ENCODE measurements around the gene FGF14.
A peak's percentile ranks its signal among the peaks of the same experiment; 100 is the strongest.

FGF14 gene

DNA sequence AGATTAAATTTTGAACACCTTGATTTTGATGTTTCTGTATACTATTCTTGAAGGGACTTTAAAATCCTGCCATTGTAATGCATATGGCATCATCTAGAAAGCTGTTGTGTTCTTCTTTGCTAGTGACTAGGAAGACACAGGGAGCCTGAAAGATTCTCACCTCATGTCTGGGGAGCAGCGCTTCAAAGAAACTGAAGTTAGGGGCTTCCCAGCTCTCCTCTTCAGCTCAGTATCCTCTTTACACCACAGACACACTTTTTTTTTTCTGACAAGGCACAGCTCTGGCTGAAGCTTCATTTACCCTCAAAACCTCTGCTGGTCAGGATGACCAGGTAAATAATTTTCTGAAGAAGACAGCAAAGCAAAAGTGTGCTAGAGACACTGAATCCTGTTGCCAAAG, 693.7 kb downstream of the FGF14 start:
- no peak overlapping the region for H3K27ac ChIP-seq
- TF ChIP-seq, protein P1, sequence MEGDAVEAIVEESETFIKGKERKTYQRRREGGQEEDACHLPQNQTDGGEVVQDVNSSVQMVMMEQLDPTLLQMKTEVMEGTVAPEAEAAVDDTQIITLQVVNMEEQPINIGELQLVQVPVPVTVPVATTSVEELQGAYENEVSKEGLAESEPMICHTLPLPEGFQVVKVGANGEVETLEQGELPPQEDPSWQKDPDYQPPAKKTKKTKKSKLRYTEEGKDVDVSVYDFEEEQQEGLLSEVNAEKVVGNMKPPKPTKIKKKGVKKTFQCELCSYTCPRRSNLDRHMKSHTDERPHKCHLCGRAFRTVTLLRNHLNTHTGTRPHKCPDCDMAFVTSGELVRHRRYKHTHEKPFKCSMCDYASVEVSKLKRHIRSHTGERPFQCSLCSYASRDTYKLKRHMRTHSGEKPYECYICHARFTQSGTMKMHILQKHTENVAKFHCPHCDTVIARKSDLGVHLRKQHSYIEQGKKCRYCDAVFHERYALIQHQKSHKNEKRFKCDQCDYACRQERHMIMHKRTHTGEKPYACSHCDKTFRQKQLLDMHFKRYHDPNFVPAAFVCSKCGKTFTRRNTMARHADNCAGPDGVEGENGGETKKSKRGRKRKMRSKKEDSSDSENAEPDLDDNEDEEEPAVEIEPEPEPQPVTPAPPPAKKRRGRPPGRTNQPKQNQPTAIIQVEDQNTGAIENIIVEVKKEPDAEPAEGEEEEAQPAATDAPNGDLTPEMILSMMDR (IDR thresholded peaks at IDR 0.05), result no peak
- DNase-seq (ENCODE audit: low spot score), result no peak

DNA sequence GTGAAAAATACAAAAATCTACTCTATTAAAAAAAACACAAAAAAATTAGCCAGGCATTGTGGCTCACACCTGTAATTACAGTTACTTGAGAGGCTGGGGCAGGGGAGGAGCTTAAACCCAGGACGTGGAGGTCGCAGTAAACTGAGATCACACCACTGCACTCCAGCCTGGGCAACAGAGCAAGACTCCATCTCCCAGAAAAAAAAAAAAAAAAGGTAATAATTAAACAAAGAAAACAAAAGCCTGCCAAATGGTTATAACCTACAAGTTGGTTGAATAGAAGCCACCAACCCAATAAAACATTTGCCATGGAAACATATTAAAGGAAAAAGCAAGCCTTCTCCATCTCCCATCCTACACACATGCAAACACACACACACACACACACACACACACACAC, 694.2 kb downstream of the FGF14 start:
- H3K4me3 ChIP-seq, result no peak overlapping the region
- TF ChIP-seq, protein P1 (IDR thresholded peaks at IDR 0.05), result no peak
- DNase-seq (ENCODE audit: low spot score), result no peak
- H3K27ac ChIP-seq, result no peak overlapping the region

More for the DNA sequence above, 693.7 kb downstream of the FGF14 start:
- H3K4me3 ChIP-seq, result no peak overlapping the region

DNA sequence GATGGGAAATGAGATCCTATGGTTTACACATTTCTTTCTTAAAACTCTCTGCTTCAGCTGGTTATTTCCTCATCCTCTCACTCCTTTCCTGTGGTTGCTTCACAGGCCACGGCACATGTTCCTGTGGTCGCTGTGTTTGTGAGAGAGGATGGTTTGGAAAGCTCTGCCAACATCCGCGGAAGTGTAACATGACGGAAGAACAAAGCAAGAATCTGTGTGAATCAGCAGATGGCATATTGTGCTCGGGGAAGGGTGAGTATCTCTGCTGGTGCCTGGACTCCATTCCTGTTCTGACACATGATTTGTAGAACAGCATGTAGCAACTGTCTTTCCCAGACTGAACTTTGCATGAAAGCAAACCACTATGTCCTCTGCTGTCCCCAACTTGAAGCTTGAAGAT, 695.2 kb downstream of the FGF14 start:
- Histone ChIP-seq H3K27ac (no peak overlapping the region), H3K4me3 (no peak overlapping the region)
- TF ChIP-seq, protein P1 (IDR thresholded peaks at IDR 0.05), result no peak
- DNase-seq (ENCODE audit: low spot score), result no peak

DNA sequence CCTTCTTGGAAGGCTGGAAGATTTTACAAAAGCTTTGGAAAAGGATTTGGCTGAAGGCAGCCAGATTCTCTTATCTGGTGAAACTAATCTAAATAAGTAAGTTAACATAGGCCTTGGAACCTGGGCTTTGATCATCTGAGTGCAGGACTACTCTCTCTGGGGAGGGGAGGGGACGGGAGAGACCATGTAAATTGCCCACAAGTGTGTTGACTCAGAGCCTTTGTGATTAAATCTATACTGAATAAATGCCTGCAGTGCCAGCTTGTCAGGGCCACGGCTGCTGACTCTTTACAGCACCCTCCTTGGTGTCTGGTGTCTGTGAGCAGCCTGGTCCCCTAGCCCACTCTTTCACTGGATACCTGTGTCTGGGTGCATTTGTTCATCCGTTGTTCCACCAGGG, 698.0 kb downstream of the FGF14 start:
- TF ChIP-seq, protein P1 (IDR thresholded peaks at IDR 0.05), result no peak
- no peak for DNase-seq (ENCODE audit: low spot score)
- H3K27ac ChIP-seq, result no peak overlapping the region
- no peak overlapping the region for H3K4me3 ChIP-seq

DNA sequence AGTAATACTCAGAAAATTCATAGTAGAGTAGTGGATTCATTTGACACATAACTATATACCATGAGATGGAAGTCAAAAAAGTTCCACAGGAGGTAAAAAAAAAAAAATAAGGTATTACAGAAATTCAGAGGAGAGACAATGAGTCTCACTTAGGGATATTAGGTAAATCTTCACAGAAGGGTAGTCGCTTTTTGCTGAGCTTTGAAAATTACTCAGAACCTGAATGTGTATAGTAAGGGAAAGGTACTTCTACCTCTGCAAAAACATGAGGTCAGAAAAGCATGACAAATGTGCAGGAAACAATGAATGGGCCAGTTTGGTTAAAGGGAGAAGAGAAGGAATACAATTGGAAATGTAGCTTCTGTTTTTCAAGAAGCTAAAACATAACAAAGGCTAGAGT, 698.8 kb downstream of the FGF14 start:
- Histone ChIP-seq H3K4me3 (no peak overlapping the region), H3K27ac (no peak overlapping the region)
- DNase-seq (ENCODE audit: low spot score), result no peak
- TF ChIP-seq, protein P1 (IDR thresholded peaks at IDR 0.05), result no peak

DNA sequence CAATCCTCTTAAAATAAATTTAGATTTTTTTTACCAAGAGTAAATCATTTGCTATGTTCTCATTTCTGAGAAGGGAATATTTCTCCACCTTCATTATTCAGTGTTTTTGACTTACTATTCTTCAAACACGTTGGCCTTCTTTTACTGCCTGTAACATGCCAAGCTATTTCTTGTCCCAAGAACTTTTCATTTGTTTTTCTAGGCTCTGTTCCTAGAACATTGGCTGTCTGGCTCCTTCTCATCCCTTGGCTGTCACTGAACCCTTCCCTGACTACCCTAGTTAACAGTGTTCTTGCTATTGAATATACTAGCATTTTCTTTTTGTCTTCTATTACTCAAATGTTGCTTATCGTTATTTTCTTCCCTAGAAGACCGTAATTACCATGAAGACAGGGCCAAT, 701.2 kb downstream of the FGF14 start:
- Histone ChIP-seq H3K4me3 (peak overlapping the region; percentile 20), H3K27ac (peak overlapping the region; percentile 61 to 85)
- no peak for DNase-seq (ENCODE audit: low spot score)
- TF ChIP-seq, protein P1 (IDR thresholded peaks at IDR 0.05), result no peak

DNA sequence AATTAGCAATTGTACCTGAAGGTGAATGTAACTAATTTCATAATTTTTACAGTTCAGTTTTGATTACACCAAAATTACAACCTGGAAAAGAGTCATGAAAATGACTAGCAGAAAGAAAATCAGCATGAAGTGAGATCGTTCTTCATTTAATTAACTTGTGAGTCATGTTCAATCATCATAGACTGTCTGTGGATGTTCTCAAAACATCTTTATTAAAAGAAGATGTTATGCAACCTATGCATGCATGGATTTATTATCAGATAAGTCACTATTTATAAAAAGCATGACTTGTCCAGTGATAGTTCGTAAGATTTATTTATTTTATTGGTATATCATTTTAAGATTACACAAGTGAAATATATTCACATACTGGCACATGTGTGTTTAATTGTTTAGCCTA, 703.4 kb downstream of the FGF14 start:
- Histone ChIP-seq H3K27ac (no peak overlapping the region), H3K4me3 (no peak overlapping the region)

More for the DNA sequence above, 703.4 kb downstream of the FGF14 start:
- DNase-seq (ENCODE audit: low spot score), result no peak
- TF ChIP-seq, protein P1 (IDR thresholded peaks at IDR 0.05), result no peak

Measured in coronary artery (tissue), 2 donors.